Astrocyte of the spinal cord (primary cell): Measurements from ENCODE around the gene FUBP3.

ENCODE experiments used
- DNase-seq: peaks from one replicate; pipeline ENCODE4 v3.0.0; 2011; ENCODE audit warnings: low read depth, low spot score
- H3K4me3 ChIP-seq: 2 replicates; pipeline ENCODE4 v1.5.1; 2011; ENCODE audit warnings: low read depth, mild to moderate bottlenecking, low read length, moderate library complexity
- CTCF ChIP-seq: IDR thresholded peaks from 2 replicates; pipeline ENCODE4 v1.5.1; 2012; ENCODE audit warnings: low read depth, mild to moderate bottlenecking, low read length, inconsistent platforms
- in situ Hi-C: cut with HindIII; loops from 2 replicates; pipeline ENCODE4 v1.10.0; 2017; ENCODE audit warnings: low sequenced_read_pairs

FUBP3 gene

GRCh38 chr9:130536701-130537107 lies 42.7 kb upstream of the FUBP3 start:
- TF ChIP-seq CTCF, result no peak
- DNase-seq, result no peak
- no peak overlapping the region for H3K4me3 ChIP-seq
- in situ Hi-C loops, result no loop called here

GRCh38 chr9:130537346-130538050 lies 41.9 kb upstream of the FUBP3 start:
- H3K4me3 ChIP-seq, result no peak overlapping the region
- in situ Hi-C loops, result no loop called here
- peak; percentile 0 for DNase-seq
- TF ChIP-seq CTCF, result no peak

GRCh38 chr9:130539420-130540223 lies 39.8 kb upstream of the FUBP3 start:
- DNase-seq, result peak; percentile 46
- in situ Hi-C loops, result no loop called here
- no peak overlapping the region for H3K4me3 ChIP-seq
- TF ChIP-seq CTCF, result no peak

GRCh38 chr9:130541533-130541932 lies 37.8 kb upstream of the FUBP3 start:
- DNase-seq, result no peak
- H3K4me3 ChIP-seq, result no peak overlapping the region
- no peak for TF ChIP-seq CTCF
- in situ Hi-C loops, result no loop called here

- no peak for TF ChIP-seq CTCF
- DNase-seq, result no peak
- no peak overlapping the region for H3K4me3 ChIP-seq
- in situ Hi-C loops, result no loop called here
These were observed 37.3 kb upstream of the FUBP3 start for GRCh38 chr9:130542038-130542437.

- DNase-seq, result no peak
- in situ Hi-C loops, result no loop called here
- no peak for TF ChIP-seq CTCF
- H3K4me3 ChIP-seq, result no peak overlapping the region
These were observed 36.7 kb upstream of the FUBP3 start for GRCh38 chr9:130542457-130543228.
